T-helper 2 cell treated with Interferon-gamma antibody and Interleukin-4, amounts not matched to agents 100 ng/mL and 5 ng/mL, for 36 hours (primary cell): ENCODE data around the gene ERC1. TPM values are rescaled to one million over a fixed set of nuclear protein-coding genes. Genes with fewer than 3 reads are reported as not detected.
"Not testable (repeated sequence)": the region's sequence is repeated elsewhere in the genome, so short reads cannot be mapped to it uniquely, and the experiment has no call there.

Experiments used
- intact Hi-C: fragments of 100-400 bp; cut with micrococcal nuclease; formaldehyde crosslinking; loops from one replicate; pipeline ENCODE4 v1.15.1; 2023
- total RNA-seq: library from RNA; stranded (reverse); gene quantifications from 2 replicates; pipeline ENCODE4 v1.2.3, GENCODE V29; 2022

The ERC1 gene
- total RNA-seq, 1 donor from 2014 or later = 51.5 TPM

GRCh38 chr12:1310653-1311052, 319.6 kb downstream of the ERC1 start:
- intact Hi-C loops = no loop called here

GRCh38 chr12:1311145-1311544, 320.1 kb downstream of the ERC1 start:
- intact Hi-C loops = no loop called here

GRCh38 chr12:1313906-1314305, 322.9 kb downstream of the ERC1 start:
- intact Hi-C loops = no loop called here

- intact Hi-C loops = no loop called here
Observed at GRCh38 chr12:1314523-1314922, 323.5 kb downstream of the ERC1 start.

GRCh38 chr12:1316991-1317390, 326.0 kb downstream of the ERC1 start:
- intact Hi-C loops = not testable (repeated sequence)

GRCh38 chr12:1318327-1319031, 327.5 kb downstream of the ERC1 start:
- intact Hi-C loops = no loop called here

- intact Hi-C loops = no loop called here
Observed at GRCh38 chr12:1319212-1319611, 328.2 kb downstream of the ERC1 start.

GRCh38 chr12:1320021-1320420, 329.0 kb downstream of the ERC1 start:
- intact Hi-C loops = no loop called here

GRCh38 chr12:1322821-1323220, 331.8 kb downstream of the ERC1 start:
- intact Hi-C loops = no loop called here

- intact Hi-C loops = no loop called here
Observed at GRCh38 chr12:1324099-1324498, 333.1 kb downstream of the ERC1 start.

- intact Hi-C loops = no loop called here
Observed at GRCh38 chr12:1324910-1325309, 333.9 kb downstream of the ERC1 start.

GRCh38 chr12:1325666-1326065, 334.6 kb downstream of the ERC1 start:
- intact Hi-C loops = no loop called here

- intact Hi-C loops = no loop called here
Observed at GRCh38 chr12:1326258-1326657, 335.2 kb downstream of the ERC1 start.

GRCh38 chr12:1328391-1328790, 337.4 kb downstream of the ERC1 start:
- intact Hi-C loops = no loop called here

GRCh38 chr12:1329784-1330476, 338.9 kb downstream of the ERC1 start:
- intact Hi-C loops = no loop called here

- intact Hi-C loops = no loop called here
Observed at GRCh38 chr12:1330477-1330827, 339.4 kb downstream of the ERC1 start.

- intact Hi-C loops = no loop called here
Observed at GRCh38 chr12:1332327-1332726, 341.3 kb downstream of the ERC1 start.

GRCh38 chr12:1338483-1339177, 347.6 kb downstream of the ERC1 start:
- intact Hi-C loops = no loop called here

- intact Hi-C loops = not testable (repeated sequence)
Observed at GRCh38 chr12:1339178-1339541, 348.1 kb downstream of the ERC1 start.

GRCh38 chr12:1339618-1340319, 348.7 kb downstream of the ERC1 start:
- intact Hi-C loops = no loop called here

GRCh38 chr12:1341270-1341669, 350.2 kb downstream of the ERC1 start:
- intact Hi-C loops = not testable (repeated sequence)

- intact Hi-C loops = no loop called here
Observed at GRCh38 chr12:1343422-1343821, 352.4 kb downstream of the ERC1 start.
